GM19023 (cell line): Measurements from ENCODE around the gene SHQ1.

Experiments
- ATAC-seq: cut with Tn5 transposase; IDR thresholded peaks from one replicate; pipeline ENCODE4 v1.9.1; 2021; ENCODE audit warnings: mild to moderate bottlenecking, moderate library complexity; ENCODE audit not compliant: unreplicated experiment

SHQ1 gene

DNA sequence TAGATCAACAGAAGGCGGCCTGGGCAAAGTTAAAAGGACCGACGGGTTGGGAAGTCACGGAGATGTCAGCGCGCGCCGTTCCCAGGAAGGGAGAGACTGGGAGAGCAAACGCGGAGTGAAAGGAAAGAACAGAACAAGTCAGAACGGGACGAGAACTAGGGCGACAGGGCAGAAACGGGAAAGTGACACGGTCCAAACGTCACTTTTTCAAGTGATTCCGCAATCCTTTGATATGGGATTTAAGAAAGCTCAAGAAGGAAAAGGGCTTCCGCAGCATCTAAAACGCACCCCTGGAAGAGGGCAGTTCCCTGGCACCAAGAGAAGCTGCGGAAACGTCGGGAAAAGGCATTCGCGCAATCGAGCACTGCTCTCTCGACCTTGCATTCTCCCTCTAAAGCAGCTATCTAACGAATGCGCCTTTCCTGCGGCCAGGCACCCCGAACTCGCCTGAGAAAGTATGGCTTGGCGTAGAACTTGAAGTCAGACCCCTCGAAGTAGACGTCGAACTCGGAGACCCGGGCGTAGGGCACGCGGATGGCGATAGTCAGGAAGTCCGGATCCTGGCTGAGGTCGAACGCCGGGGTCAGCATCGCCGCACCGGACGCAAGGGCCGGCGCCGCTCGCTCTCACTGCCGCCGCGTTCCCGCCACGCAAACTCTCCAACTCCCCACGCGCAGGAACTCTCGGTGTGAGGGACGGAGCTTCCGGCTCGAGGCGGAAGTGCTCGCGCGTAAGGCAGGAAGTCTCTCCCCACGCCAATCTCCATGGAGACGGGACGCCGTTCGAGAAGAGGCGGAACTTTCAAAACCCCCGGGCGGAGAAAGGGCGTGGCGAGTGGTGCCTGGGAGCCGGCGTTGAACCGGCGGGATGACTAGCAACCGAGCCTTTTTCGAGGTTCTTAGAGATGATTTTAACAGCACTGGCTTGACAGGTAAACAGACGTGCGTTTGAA, at the start of gene SHQ1:
TSS of gene SHQ1 (minus strand) at position 695 of the 952 bp plus-strand sequence. CDS start at position 590, 105 bp downstream.
- peak; percentile 98 for ATAC-seq

DNA sequence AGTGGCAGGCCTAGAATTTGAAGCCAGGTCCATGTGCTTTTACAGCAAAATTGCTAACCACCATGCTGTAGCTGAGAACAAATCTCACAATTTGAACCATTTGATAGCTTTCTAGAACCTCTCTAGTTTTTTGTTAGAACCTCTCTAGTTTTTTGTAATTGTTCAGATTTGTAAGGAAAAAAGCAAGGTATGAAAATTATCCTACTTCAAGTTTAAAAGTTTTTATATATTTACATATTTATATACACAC, 49.4 kb upstream of the SHQ1 start:
- no peak for ATAC-seq

DNA sequence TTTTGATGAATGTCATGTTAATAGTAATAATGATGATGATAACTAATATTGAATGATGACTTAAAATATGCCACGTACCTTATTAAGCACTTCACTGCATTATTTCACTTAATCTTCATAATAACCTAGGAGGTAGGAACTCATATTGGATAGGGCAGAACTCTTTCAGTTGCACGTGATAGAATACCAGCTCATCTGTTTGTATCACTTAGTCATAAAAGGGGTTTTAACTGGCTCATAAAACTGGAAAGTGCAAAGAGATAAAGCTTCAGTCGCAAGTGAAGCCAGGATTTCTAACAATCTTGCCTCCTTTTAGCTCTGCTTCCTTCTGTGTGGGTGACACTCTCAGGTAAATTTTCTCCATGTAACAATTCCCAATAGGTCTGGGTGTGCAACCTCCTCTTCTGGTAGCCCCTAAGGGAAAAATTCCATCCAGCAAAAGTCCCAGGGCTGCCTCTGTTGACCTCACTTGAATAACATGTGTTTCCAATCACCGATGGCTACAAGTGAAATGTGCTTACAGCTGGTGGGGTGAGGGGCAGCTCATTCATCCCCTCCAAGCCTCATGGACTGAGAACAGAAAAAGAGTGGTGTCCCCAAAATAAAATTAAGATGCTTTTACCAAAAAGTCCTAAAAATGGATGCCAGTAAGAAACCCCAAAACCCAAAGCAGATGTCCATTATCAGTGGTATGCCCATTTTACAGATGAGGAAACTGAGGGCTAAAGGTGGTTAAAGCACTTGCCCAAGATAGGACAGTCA, 48.9 kb upstream of the SHQ1 start:
- no peak for ATAC-seq

DNA sequence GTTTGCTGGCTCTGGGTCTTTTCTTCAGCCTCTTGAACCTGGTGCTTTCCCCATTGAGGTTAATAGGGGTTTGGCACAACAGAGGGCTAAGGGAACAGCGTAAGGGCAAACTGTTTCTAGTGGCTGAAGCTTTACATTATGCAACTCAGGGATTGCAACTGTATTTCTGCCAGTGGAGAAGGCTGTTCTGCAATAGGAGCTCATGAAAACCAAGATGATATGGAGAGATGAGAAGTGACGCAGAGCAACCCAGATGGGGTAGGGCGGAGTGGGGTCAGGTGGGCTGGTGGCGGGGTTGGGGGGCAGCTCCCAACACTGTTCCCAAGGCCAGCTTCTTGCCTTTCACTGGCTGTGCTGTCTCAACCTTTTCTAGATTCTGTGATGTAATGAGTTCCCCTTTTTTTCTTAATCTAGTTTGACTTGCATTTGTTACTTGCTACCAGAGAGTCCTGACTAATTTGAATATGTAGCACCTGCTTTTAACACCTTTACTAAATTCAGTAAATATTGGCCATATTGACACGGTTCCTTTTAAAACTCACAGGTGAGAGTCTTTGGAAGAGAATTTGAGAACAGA, 46.8 kb upstream of the SHQ1 start:
- ATAC-seq = no peak

DNA sequence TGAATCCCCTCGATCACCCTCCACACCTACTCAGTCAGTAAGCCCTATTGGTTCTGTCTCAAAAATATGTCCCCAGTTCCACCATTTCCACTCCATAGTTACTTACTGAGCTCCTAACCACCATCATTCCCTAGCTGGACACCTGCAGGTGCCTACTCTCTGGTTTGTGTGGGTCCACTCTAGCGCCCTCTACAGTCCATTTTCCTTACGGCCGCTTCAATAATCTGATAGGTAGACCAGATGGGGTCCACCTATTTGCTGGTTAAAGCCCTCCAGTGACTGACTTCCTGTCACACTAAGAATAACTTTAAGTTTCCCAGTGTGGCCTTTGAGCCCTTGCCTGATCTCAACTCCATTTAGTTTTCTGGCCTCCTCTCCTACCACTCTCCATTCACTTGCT, 44.6 kb upstream of the SHQ1 start:
- ATAC-seq = no peak

DNA sequence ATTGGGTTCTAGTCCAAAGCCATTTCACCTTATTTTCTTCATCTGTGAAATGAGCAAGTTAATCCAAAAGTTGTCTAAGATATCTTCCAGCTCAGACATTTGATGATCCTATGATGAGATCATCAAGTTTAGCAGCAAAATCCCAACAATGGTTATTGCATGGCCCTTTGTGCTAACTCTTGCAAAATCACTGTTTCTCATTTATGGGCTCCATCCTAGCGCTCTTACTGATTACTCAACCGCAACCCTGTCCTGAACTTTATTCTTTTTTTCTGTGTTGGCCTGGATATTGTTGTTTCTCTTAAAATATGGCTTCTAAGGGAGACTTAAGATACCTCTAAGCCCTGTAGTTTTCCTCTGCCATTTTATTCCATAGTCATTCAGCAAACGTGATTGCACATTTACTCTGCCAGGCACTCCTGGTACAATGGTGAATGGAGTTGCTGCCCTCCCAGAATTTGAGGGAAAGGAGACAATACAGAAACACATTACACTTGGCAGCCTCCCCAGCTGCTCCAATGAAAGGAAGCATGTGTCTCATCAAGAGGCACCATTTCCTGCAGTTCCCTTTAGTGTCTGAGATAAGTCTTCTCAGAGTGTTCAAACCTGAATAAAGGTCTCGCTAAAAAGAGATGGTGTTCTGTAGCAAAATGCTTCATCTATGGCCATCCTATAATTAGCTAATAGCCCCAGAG, 44.0 kb upstream of the SHQ1 start:
- no peak for ATAC-seq

DNA sequence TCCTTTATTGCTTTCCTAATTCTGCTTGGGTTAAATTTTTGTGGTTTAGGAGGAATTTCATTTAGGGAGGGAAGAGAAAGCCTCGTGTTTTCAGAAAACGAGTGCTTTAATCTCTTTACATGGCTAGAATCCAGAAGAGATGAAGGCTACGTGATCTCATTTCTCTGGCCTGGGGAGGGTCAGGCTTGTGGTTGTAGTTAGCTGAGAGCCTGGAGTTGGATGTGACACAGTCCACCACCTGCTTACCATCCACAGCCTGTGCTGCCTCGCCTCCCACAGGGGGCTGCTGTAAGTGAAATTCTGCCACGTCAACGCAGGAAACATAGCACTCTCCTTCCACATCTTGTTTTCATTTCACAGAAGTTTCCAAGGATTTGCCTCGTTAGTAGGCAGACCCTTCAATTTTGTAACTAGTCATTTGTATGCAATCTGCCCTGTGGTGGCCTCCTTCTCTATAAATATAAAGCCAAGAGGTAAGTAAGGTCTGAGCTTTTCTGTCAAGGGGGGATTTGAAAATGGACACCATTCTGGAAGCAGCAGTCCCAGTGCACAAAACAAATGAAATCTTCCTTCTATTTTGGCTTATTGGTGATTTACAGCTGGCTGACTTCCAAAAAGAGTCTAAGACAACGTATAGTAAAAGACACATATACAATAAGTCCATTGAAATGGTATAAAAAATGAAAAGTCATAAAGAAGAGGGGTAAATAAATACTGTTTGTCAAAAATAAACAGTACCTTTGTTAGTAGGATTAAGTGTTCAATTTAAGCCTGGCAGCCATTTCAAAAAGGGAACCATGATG, 43.0 kb upstream of the SHQ1 start:
- no peak for ATAC-seq

DNA sequence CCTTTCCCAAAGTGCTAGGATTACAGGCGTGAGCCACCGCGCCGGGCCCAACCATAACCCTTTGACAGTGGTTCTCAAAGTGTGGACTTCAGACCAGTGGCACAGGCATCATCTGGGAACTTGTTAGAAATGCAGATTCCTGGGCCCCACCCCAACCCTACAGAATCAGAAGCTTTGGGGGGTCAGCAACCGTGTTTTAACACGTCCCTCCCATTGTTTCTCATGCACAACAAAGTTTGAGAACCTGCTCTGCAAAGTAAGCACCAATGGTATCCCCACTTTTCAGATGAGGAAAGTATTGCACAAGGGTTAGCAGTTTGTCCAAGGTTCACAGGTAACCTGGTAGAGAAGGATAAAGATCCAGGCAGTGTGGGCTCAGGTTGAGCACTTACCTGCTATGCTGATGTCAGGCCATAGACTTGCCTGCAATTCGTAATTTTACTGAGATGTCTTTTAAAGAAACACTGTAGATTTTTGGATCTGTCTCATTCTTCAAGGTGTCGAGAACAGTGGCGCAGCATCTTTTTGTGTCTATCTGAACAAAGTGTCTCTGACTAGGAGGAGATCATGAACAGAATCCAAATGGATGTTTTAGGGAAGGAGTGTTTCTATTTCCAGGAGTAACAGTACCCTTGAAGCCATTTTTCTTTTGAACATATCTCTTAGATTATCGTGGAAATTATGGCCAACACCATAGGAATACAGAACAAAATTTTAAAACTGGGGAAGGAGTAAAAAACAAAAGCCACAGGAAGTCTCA, 42.1 kb upstream of the SHQ1 start:
- ATAC-seq = no peak

DNA sequence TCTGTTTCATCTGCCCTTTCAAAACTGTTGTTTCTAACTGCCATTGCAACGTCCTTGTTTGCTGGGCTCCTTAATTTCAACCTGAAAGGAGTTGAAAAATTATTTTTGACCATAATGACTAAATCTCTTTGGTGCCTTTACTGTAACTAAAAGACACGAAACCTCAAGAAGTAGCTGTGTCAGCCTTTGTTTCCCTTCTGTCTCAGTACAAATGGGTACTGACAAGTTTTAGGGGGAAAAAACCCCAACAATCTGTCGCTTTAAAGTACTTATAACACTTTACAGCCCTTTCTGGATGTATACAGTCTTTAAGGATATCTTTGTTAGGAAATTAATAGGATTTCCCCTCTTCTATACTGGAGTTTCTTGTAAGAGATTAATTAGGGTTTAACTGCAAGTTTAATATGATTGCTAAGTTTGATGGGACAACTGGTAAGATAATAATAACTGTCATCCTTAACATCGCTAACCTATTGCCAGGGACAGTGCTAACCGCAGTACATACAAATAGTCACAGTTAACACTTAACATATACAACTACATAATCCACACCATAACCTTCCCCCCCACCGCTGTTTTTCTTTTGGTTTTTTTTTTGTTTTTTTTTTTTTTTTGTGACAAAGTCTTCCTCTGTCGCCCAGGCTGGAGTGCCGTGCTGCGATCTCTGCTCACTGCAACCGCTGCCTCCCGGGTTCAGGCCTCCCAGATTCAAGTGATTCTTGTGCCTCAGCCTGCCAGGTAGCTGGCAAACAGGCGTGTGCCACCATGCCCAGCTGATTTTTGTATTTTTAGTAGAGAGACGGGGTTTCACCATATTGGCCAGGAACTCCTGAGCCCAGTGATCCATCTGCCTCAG, 41.3 kb upstream of the SHQ1 start:
- no peak for ATAC-seq

DNA sequence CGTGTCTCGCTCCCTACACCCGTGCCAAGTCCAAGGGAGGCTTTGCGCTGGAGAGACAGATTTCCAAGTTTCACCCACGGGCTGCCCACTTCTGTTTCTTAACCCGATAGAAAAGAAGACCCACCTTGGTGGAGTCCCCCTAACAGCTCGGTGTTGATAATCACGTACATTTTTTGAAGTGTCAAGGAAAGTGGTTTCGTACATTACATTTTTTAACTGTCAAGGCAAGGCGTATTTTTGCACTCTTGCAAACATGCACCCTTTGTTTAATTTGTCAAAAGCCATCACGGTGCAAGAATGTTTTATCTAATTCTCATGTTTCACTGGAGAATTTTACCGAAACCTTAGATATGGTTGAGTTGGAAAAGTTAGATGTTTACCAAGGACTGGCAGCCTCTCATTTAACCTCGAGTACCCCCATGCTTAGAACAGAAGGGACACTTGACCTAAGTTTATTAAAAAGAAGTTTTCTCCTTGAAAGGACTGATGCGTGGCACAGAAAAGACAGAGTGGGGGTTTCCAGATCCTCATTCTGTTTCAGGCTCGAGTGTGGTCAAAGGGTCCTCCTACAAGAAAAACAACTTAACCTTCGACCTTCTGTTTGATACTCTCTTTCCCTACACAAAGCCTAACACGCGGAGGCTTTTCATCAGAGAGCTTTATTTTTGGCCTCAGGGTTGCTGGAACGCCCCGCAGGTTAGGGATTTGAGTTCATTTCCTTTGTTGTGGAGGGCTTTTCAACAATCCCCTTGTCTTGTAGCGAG, 40.5 kb upstream of the SHQ1 start:
- no peak for ATAC-seq

DNA sequence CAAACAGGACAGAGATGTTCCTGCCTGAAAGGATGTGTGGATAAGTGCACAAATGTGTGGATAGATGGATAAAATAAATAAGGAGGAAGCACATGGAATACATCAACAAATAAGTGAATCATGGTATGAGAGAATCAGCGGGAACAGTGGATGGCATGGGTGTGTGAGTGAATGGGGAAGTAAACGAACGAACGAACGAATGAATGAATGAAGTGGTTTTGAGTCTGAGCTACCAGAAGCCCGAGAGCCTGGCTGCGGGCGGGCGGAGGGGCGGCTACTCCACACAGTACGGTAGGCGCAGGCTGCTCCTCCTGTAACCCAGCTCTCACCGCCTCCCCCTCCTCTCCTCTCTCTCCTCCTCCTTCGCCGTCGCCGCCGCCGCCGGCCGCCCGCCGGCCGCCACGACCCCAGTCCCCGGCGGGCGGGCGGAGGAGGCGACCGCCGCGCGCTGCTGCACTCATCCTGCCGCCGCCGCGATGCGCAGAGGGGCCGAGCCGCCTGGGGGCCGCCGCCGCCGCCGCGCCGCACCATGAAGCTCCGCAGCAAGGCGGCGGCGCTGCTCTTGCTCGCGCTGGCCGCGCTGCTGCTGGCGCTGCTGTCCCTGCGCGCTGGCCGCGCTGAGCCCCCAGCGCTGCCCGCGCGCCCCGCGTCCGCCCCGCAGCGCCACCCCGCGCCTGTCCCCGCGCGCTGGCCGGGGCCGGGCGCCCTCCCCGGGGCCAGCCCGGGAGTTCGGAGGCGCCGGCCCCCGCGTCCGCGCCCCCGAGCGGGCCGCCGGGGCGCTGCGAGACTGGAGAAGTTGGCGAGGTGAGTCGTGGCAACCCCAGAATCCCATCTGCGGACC, 39.7 kb upstream of the SHQ1 start, which contains the start of gene GXYLT2:
TSS of gene GXYLT2 (plus strand) at position 342 of the 841 bp plus-strand sequence. CDS start at position 530, 188 bp downstream.
- ATAC-seq = peak; percentile 75

DNA sequence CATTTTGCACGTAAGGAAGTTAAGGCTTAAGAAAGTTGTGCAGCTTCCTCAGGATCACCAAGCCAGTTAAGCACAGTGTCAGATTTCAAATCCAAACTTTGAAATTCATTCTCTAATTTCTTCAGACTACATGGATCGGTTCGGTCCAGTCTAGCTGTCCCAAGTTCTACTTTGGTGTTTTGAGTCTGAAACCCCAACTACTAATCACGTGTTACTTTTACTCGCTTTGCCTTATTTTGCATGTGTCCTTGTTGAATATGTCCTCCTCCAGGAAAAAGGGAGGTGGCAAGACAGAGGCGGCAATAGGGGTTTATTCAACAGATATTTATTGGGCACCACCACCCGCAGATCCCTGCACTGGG, 39.1 kb upstream of the SHQ1 start:
- ATAC-seq = no peak

DNA sequence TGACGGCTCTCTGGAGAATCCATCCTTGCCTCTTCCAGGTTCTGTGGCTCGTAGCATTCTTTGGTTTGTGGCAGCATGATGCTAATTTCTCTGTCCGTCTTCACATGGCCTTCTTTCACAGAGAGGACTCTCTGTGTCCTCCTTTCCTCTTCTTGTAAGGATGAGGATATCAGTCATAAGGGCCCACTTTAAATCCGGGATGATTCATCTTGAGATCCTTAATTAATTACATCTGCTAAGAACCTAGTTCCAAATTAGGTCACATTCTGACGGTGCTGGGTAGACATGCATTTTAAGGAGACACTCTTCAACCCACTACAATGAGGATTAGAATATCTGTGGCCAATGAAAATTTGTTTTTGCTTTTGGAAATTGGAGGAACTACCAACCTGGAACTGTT, 23.9 kb upstream of the SHQ1 start:
- no peak for ATAC-seq

DNA sequence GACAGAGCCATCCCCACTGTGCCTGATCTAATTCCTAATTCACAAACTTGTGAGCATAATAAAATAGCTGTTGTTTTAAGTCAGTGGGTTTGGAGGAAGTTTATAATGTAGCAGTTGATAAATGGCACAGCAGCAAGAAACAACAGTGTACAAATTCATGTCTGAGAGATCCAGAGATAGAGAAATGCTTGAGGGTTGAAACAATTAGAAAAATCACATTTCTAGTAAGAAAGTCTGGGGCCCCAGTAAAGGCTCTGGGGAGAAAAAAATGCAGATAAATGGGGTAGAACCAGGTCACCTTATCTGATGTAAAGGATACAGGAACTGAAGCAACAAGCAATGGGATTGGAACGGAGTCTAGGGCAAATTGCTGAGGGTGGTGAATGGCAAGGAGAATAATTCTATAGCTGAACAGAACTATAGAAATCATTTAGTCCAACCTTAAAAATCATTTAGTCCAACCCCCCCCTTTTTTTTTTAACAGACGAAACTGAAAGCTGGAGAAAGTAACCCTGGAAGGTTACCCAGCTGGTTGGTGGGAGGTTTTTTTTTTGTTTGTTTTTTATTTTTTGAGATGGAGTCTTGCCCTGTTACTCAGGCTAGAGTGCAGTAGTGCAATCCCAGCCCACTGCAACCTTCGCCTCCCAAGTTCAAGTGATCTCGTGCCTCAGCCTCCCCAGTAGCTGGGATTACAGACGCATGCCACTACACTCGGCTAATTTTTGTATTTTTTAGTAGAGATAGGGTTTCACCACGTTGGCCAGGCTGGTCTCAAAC, 14.3 kb upstream of the SHQ1 start:
- no peak for ATAC-seq

DNA sequence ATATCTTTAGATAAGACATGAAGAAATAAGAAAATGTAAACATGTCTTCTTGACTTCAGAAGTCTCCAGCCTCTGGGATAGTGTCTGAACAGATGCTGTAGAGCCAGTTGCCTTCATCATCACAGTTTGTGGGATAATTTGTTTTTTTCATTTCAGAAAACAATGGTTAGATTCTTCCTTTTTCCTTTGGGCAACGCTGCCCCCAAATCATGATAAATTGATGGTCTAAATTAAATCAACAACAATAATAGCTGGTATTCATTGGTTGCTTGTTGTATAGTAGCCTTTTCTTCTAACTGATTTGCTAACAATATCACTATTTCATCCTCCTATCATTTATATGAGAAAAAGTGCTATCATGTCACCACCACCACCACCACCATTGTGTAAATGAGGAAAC, 12.6 kb upstream of the SHQ1 start:
- ATAC-seq = no peak

DNA sequence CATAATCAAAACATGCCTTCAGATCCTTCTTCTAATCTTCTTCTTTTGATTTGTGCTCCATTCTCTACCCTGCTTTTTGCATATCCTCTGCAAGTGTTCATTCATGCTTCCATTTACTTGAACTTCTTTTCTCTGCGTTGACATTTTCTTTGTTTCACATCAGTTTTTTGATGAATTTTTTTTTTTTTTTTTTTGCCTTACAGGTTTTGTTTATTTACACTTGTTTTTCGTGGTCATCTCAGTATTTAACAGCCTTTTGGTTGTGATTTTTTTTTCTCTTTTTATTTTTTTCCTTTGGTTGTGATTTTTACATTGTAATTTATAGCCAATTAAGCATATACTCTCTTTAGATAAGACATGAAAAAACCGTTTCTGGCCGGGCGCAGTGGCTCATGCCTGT, 11.8 kb upstream of the SHQ1 start:
- ATAC-seq = no peak
